ENCODE results near the gene RIPOR2. TPM values are rescaled to one million over a fixed set of nuclear protein-coding genes. Genes with fewer than 3 reads are reported as not detected.
A peak's percentile ranks its signal among the peaks of the same experiment; 100 is the strongest.

RIPOR2 gene
- total and polyA plus RNA-seq, 2 of the 13 experiments (the other 11 are each of a cell fraction or from before 2014, with no cell fraction given), result 0.02 to 0.05 TPM

DNA sequence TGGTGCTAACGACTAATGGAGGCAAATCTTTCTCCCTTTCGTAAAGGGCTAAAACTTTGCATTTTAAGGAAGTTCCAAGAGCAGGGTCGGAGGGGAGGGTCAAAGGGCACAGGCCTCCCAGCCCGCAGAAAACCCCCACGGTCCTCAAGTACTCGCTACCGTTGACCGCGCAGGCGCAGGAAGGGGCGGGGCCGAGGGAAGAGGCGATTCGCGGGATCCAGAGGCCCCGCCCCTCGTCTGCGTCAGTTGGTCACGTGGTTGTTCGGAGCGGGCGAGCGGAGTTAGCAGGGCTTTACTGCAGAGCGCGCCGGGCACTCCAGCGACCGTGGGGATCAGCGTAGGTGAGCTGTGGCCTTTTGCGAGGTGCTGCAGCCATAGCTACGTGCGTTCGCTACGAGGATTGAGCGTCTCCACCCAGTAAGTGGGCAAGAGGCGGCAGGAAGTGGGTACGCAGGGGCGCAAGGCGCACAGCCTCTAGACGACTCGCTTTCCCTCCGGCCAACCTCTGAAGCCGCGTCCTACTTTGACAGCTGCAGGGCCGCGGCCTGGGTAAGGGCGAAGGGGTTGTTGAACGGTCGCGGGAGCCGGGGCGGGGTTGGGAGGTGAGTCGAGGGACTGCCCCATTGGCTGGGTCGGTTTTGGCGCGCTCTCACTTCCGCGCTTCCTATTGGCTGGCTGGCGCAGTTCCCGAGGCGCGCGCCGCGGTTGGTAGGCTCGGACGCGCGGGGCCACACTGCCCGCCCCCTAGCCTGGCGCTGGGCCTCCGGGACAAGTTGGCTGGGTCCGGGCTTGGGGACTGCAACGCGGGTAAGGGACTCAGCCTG is 160.9 kb downstream of the RIPOR2 start, which contains the start of gene GMNN (continued):
- TF ChIP-seq, protein P1, sequence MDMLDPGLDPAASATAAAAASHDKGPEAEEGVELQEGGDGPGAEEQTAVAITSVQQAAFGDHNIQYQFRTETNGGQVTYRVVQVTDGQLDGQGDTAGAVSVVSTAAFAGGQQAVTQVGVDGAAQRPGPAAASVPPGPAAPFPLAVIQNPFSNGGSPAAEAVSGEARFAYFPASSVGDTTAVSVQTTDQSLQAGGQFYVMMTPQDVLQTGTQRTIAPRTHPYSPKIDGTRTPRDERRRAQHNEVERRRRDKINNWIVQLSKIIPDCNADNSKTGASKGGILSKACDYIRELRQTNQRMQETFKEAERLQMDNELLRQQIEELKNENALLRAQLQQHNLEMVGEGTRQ (IDR thresholded peaks at IDR 0.05; ENCODE audit: low read depth, low read length), result peak; percentile 87
- TF ChIP-seq, protein P1 (CRISPR knock-in tag; IDR thresholded peaks at IDR 0.05; ENCODE audit: borderline replicate concordance), result peak; percentile 96
- TF ChIP-seq CAMTA2 (CRISPR knock-in tag; IDR thresholded peaks at IDR 0.05; ENCODE audit: borderline replicate concordance) (peak; percentile 92; the same call in 1 of the 2 replicates), SP140L (CRISPR knock-in tag; IDR thresholded peaks at IDR 0.05; ENCODE audit: borderline replicate concordance) (no peak), ARID2 (CRISPR knock-in tag; IDR thresholded peaks at IDR 0.05; ENCODE audit: borderline replicate concordance) (peak; percentile 97), BORCS8-MEF2B (CRISPR knock-in tag; IDR thresholded peaks at IDR 0.05) (peak; percentile 96), SMARCE1 (IDR thresholded peaks at IDR 0.05; ENCODE audit: borderline replicate concordance) (no peak), ZNF263 (CRISPR knock-in tag; IDR thresholded peaks at IDR 0.05) (peak; percentile 51), KIAA2018 (CRISPR knock-in tag; IDR thresholded peaks at IDR 0.05; ENCODE audit: borderline replicate concordance) (0 out of 2 replicates have a peak, but pooled peaks have one; percentile 88), ZNF670 (CRISPR knock-in tag; IDR thresholded peaks at IDR 0.05; ENCODE audit: borderline replicate concordance) (peak; percentile 52; the same call in 1 of the 2 replicates), ZFP90 (CRISPR knock-in tag; IDR thresholded peaks at IDR 0.05; ENCODE audit: borderline replicate concordance) (peak; percentile 94), RARG (CRISPR knock-in tag; IDR thresholded peaks at IDR 0.05; ENCODE audit: low read depth) (no peak; the same call in 1 of the 2 replicates), ZNF317 (CRISPR knock-in tag; IDR thresholded peaks at IDR 0.05) (peak; percentile 94)
- TF ChIP-seq, protein P2, sequence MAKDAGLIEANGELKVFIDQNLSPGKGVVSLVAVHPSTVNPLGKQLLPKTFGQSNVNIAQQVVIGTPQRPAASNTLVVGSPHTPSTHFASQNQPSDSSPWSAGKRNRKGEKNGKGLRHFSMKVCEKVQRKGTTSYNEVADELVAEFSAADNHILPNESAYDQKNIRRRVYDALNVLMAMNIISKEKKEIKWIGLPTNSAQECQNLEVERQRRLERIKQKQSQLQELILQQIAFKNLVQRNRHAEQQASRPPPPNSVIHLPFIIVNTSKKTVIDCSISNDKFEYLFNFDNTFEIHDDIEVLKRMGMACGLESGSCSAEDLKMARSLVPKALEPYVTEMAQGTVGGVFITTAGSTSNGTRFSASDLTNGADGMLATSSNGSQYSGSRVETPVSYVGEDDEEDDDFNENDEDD (CRISPR knock-in tag; IDR thresholded peaks at IDR 0.05; ENCODE audit: borderline replicate concordance), result peak; percentile 98
- TF ChIP-seq, protein P3, sequence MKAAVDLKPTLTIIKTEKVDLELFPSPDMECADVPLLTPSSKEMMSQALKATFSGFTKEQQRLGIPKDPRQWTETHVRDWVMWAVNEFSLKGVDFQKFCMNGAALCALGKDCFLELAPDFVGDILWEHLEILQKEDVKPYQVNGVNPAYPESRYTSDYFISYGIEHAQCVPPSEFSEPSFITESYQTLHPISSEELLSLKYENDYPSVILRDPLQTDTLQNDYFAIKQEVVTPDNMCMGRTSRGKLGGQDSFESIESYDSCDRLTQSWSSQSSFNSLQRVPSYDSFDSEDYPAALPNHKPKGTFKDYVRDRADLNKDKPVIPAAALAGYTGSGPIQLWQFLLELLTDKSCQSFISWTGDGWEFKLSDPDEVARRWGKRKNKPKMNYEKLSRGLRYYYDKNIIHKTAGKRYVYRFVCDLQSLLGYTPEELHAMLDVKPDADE (CRISPR knock-in tag; IDR thresholded peaks at IDR 0.05), result peak; percentile 71; the same call in 1 of the 2 replicates
